Measurements from ENCODE around the gene MYO10. TPM values are rescaled to one million over a fixed set of nuclear protein-coding genes. Genes with fewer than 3 reads are reported as not detected.
A peak's percentile ranks its signal among the peaks of the same experiment; 100 is the strongest.

The MYO10 gene
- total and polyA plus RNA-seq, 2 of the 8 experiments (the other 6 are each of a cell fraction or from before 2014, with no cell fraction given) = 21.5 to 107 TPM

GRCh38 chr5:16897800-16898199 is 38.3 kb downstream of the MYO10 start:
- Histone ChIP-seq H3K27ac (ENCODE audit: low read depth, low read length) (no peak overlapping the region), H3K27me3 (replicated peaks in 1 of 4; ENCODE audit: control insufficient read depth in 3 of 4, extremely low read depth in 1 of 4, insufficient read depth in 3 of 4, low read length in 3 of 4) (no peaks in the 10 kb centered on the region), H2AFZ (ENCODE audit: low read length) (no peak overlapping the region), H3K4me1 (replicated peaks in 1 of 4; ENCODE audit: control insufficient read depth in 3 of 4, insufficient read depth in 4 of 4, low read length in 3 of 4) (peaks cover 18 to 41% (median 36%) of the 10 kb centered on the region in 4 experiments), H3K18ac (ENCODE audit: extremely low read depth, low read length) (no peak overlapping the region), H2BK5ac (ENCODE audit: low read depth, low read length) (peak overlapping the region; percentile 90; the same call in 1 of the 2 replicates), H2BK15ac (ENCODE audit: low read length) (no peak overlapping the region), H4K5ac (ENCODE audit: insufficient read length, low read depth, low read length) (no peak overlapping the region), H2BK12ac (ENCODE audit: low read depth, low read length) (no peak overlapping the region), H3K23me2 (ENCODE audit: low read depth, low read length) (no peaks in the 10 kb centered on the region; the same call in 1 of the 2 replicates), H3K9ac (replicated peaks in 1 of 4; ENCODE audit: extremely low read depth in 1 of 4, low read depth in 3 of 4, low read length in 3 of 4) (no peak overlapping the region), H4K8ac (ENCODE audit: extremely low read depth, insufficient read depth, low read length) (no peak overlapping the region), H3K56ac (replicated peaks; ENCODE audit: insufficient read length, low read depth, low read length) (no peak overlapping the region), H3K4me2 (ENCODE audit: insufficient read depth in 1 of 2, low read depth in 2 of 2, low read length in 2 of 2) (peak overlapping the region in 1 of 2 experiments; percentile 29; a peak in 2 of 4 replicates), H3K9me3 (ENCODE audit: insufficient read depth in 2 of 2, low read depth in 1 of 2, low read length in 1 of 2) (no peaks in the 10 kb centered on the region), H4K91ac (replicated peaks; ENCODE audit: insufficient read length, low read length) (peak overlapping the region; percentile 23), H3K4ac (replicated peaks; ENCODE audit: insufficient read length, low read depth, low read length) (no peak overlapping the region), H2BK120ac (replicated peaks; ENCODE audit: low read depth, low read length) (peak overlapping the region; percentile 7), H3K36me3 (ENCODE audit: control insufficient read depth in 2 of 4, insufficient read depth in 4 of 4, low read length in 3 of 4) (no peaks in the 10 kb centered on the region), H2AK5ac (ENCODE audit: low read depth, low read length) (peak overlapping the region; percentile 94; the same call in 1 of the 2 replicates), H3K4me3 (ENCODE audit: extremely low read depth in 1 of 4, insufficient read depth in 2 of 4, low read depth in 3 of 4, low read length in 4 of 4) (no peak overlapping the region), H3K79me2 (ENCODE audit: control insufficient read depth in 1 of 2, insufficient read depth in 2 of 2, low read length in 2 of 2) (peaks cover 0 to 70% of the 10 kb centered on the region in 2 experiments; a peak in 2 of 4 replicates), H4K20me1 (replicated peaks in 1 of 2; ENCODE audit: control insufficient read depth in 1 of 2, insufficient read depth in 2 of 2, low read length in 2 of 2) (peaks cover 0 to 1% of the 10 kb centered on the region in 2 experiments), H3K14ac (ENCODE audit: insufficient read length) (no peak overlapping the region), H2BK20ac (ENCODE audit: low read length) (no peak overlapping the region; the same call in none of the 2 replicates), H3K79me1 (ENCODE audit: low read depth, low read length) (peaks cover 9% of the 10 kb centered on the region), H3K23ac (ENCODE audit: insufficient read length) (no peak overlapping the region)
- POLR2A ChIA-PET (ENCODE audit: partially characterized antibody) = no interaction called here
- no peak for FAIRE-seq
- CTCF ChIA-PET (ENCODE audit: partially characterized antibody) = no interaction called here
- no peak for DNase-seq (ENCODE audit: low read depth in 1 of 2, low spot score in 2 of 2)
- WGBS, 2 experiments (ENCODE audit: extremely low coverage in 1 of 2, insufficient coverage in 1 of 2, insufficient read length in 1 of 2, insufficient replicate concordance in 2 of 2, low coverage in 1 of 2, low lambda C conversion rate in 2 of 2, missing lambda C conversion rate in 1 of 2) = 88% methylated on average over 6 of the region's 6 CpGs; no CpG with 5 or more reads in 1 of the 2 experiments
- TF ChIP-seq POLR2A (IDR thresholded peaks at IDR 0.05; ENCODE audit: control extremely low read depth in 1 of 2, low read depth in 2 of 2, low read length in 2 of 2) (no peak), BACH1 (IDR thresholded peaks at IDR 0.05; ENCODE audit: low read length) (no peak), EZH2 (IDR thresholded peaks at IDR 0.05; ENCODE audit: low read depth, low read length, severe bottlenecking) (no peak), ASH2L (IDR thresholded peaks at IDR 0.05; ENCODE audit: low read length) (no peak), NRF1 (IDR thresholded peaks at IDR 0.05; ENCODE audit: low read depth, low read length) (no peak), USF2 (IDR thresholded peaks at IDR 0.05; ENCODE audit: low read length) (no peak), ATF2 (IDR thresholded peaks at IDR 0.05; ENCODE audit: low read length) (no peak), CHD2 (IDR thresholded peaks at IDR 0.05; ENCODE audit: low read length) (no peak), ZNF274 (IDR thresholded peaks at IDR 0.05; ENCODE audit: borderline replicate concordance, extremely low read depth, low read length) (no peak), RAD21 (IDR thresholded peaks at IDR 0.05 in 1 of 2, conservative IDR thresholded peaks at IDR 0.05 in 1 of 2; ENCODE audit: low read depth in 2 of 2, low read length in 2 of 2) (no peak), SAP30 (IDR thresholded peaks at IDR 0.05; ENCODE audit: insufficient read depth, insufficient replicate concordance, low read length) (no peak)
